ENCODE measurements around the gene SNX19.

DNA sequence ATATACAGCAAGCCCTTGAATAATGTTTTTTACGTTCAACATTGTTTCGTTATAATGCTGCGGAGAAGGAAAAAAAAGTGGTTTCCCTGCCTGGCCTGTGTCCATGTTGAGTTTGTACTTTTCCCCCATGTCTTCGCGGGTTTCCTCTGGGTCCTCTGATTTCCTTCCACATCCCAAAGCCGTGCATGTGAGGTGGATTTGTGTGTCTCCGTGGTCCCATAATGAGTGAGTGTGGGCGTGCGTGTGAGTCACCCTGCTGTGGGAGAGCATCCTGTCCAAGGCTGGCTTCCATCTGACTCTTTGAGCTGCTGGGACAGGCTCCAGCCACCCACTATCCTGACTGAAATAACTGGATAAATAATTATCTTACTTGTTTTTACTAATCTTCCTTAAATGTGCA, 29.6 kb upstream of the SNX19 start:
- TF ChIP-seq, protein P1, sequence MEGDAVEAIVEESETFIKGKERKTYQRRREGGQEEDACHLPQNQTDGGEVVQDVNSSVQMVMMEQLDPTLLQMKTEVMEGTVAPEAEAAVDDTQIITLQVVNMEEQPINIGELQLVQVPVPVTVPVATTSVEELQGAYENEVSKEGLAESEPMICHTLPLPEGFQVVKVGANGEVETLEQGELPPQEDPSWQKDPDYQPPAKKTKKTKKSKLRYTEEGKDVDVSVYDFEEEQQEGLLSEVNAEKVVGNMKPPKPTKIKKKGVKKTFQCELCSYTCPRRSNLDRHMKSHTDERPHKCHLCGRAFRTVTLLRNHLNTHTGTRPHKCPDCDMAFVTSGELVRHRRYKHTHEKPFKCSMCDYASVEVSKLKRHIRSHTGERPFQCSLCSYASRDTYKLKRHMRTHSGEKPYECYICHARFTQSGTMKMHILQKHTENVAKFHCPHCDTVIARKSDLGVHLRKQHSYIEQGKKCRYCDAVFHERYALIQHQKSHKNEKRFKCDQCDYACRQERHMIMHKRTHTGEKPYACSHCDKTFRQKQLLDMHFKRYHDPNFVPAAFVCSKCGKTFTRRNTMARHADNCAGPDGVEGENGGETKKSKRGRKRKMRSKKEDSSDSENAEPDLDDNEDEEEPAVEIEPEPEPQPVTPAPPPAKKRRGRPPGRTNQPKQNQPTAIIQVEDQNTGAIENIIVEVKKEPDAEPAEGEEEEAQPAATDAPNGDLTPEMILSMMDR (IDR thresholded peaks at IDR 0.05), result no peak
- TF ChIP-seq POLR2A (IDR thresholded peaks at IDR 0.05), result no peak

All from Peyer's patch (tissue), 4 donors.